B cell (primary cell): ENCODE results near the gene HENMT1. TPM values are rescaled to one million over a fixed set of nuclear protein-coding genes. Genes with fewer than 3 reads are reported as not detected.

Source experiments
- ATAC-seq: fragments of 200-7000 bp; cut with Tn5 transposase; one replicate; pipeline ENCODE4 v1.10.0; 2021; ENCODE audit warnings: low read depth, mild to moderate bottlenecking, moderate number of reproducible peaks, moderate library complexity
- CTCF ChIA-PET: fragments of 350-600 bp; sonication (Branson Sonifier 250); formaldehyde crosslinking; loops from one replicate; lab custom pipeline; 2021; ENCODE audit warnings: antibody characterized with exemption, inconsistent platforms; lab: Charles Lee
- POLR2A ChIA-PET: fragments of 350-600 bp; sonication (Branson Sonifier 250); formaldehyde crosslinking; loops from one replicate; lab custom pipeline; 2021; ENCODE audit warnings: antibody characterized with exemption; lab: Charles Lee
- DNase-seq: peaks from one replicate; pipeline ENCODE4 v3.0.0; 2013
- H2AFZ ChIP-seq: 2 replicates; pipeline ENCODE4 v1.6.1; 2012; ENCODE audit warnings: mild to moderate bottlenecking, low read depth, low read length; ENCODE audit not compliant: insufficient read depth, poor library complexity, severe bottlenecking
- H3K27ac ChIP-seq, 2 donors: 1 replicate in 1 of 2; 2 replicates in 1 of 2; pipeline ENCODE4 v1.5.1; 2012 to 2013; ENCODE audit warnings: low read length in 2 of 2, mild to moderate bottlenecking in 2 of 2, moderate library complexity in 1 of 2
- H3K27me3 ChIP-seq, 4 experiments: fragments of 200-600 bp in 1 of 4; sonication (generic) in 1 of 4; replicated peaks in 1 of 4; 1 replicate in 2 of 4; 2 replicates in 2 of 4; pipeline versions ENCODE4 v1.6.1 to v1.7.0; 2013 to 2016; ENCODE audit warnings: low read length in 3 of 4, mild to moderate bottlenecking in 2 of 4, mixed read lengths in 1 of 4, moderate library complexity in 1 of 4; ENCODE audit not compliant: insufficient read depth in 4 of 4, control insufficient read depth in 3 of 4; ENCODE audit errors: control extremely low read depth in 1 of 4
- H3K36me3 ChIP-seq, 2 experiments: replicated peaks in 1 of 2; 1 replicate in 1 of 2; 2 replicates in 1 of 2; pipeline versions ENCODE4 v1.6.1 to v1.7.1; 2013; ENCODE audit warnings: low read length in 1 of 2; ENCODE audit not compliant: insufficient read depth in 2 of 2, control insufficient read depth in 1 of 2; ENCODE audit errors: control extremely low read depth in 1 of 2, extremely low read depth in 1 of 2
- H3K4me1 ChIP-seq, 2 donors: fragments of 200-600 bp in 1 of 2; sonication (generic) in 1 of 2; 1 replicate in 1 of 2; 2 replicates in 1 of 2; pipeline versions ENCODE4 v1.5.1 to v1.6.1; 2013 to 2017; ENCODE audit warnings: low read length in 2 of 2; ENCODE audit not compliant: control insufficient read depth in 2 of 2, insufficient read depth in 2 of 2
- H3K4me2 ChIP-seq: replicated peaks from 2 replicates; pipeline ENCODE3; 2012; ENCODE audit warnings: mild to moderate bottlenecking, low read depth, low read length; ENCODE audit not compliant: poor library complexity, severe bottlenecking
- H3K4me3 ChIP-seq, 5 experiments: fragments of 200-600 bp in 1 of 5; sonication (generic) in 1 of 5; 1 replicate in 3 of 5; 2 replicates in 2 of 5; pipeline versions ENCODE4 v1.5.1 to v1.7.0; 2011 to 2016; ENCODE audit warnings: low read length in 4 of 5, mild to moderate bottlenecking in 4 of 5, low read depth in 2 of 5, control low read depth in 1 of 5, moderate library complexity in 1 of 5; ENCODE audit not compliant: insufficient read depth in 1 of 5; ENCODE audit errors: control extremely low read depth in 1 of 5, extremely low read depth in 1 of 5
- H3K79me2 ChIP-seq: fragments of 200-600 bp; sonication (generic); one replicate; pipeline ENCODE4 v1.6.0; 2016; ENCODE audit warnings: low read length; ENCODE audit not compliant: control insufficient read depth, insufficient read depth
- H3K9ac ChIP-seq: fragments of 200-600 bp; sonication (generic); 2 replicates; pipeline ENCODE4 v1.6.1; 2017; ENCODE audit warnings: mild to moderate bottlenecking, low read length, moderate library complexity
- H3K9me3 ChIP-seq, 3 donors: one replicate each; pipeline versions ENCODE4 v1.6.1 to v1.7.1; 2013; ENCODE audit warnings: low read length in 2 of 3; ENCODE audit not compliant: control insufficient read depth in 2 of 3, insufficient read depth in 1 of 3; ENCODE audit errors: control extremely low read depth in 1 of 3
- H4K20me1 ChIP-seq: 2 replicates; pipeline ENCODE4 v1.6.0; 2012; ENCODE audit warnings: mild to moderate bottlenecking, low read length; ENCODE audit not compliant: insufficient read depth, control insufficient read depth, poor library complexity, severe bottlenecking
- H3K27ac Mint-ChIP-seq: one replicate; pipeline ENCODE4 v1.8.0; 2021; ENCODE audit warnings: mixed read lengths
- H3K27me3 Mint-ChIP-seq: one replicate; pipeline ENCODE4 v1.8.0; 2021; ENCODE audit warnings: mixed read lengths
- H3K4me1 Mint-ChIP-seq: one replicate; pipeline ENCODE4 v1.8.0; 2021; ENCODE audit warnings: mixed read lengths
- H3K4me3 Mint-ChIP-seq: one replicate; pipeline ENCODE4 v1.8.0; 2021; ENCODE audit warnings: mixed read lengths
- H3K9me3 Mint-ChIP-seq: one replicate; pipeline ENCODE4 v1.8.0; 2022; ENCODE audit warnings: mixed read lengths; ENCODE audit not compliant: insufficient read depth
- CTCF ChIP-seq: fragments of 200-600 bp; IDR thresholded peaks from one replicate; pipeline ENCODE4 v1.8.0; 2022; ENCODE audit warnings: antibody characterized with exemption, mild to moderate bottlenecking
- EZH2 ChIP-seq: IDR thresholded peaks from 2 replicates; pipeline ENCODE4 v1.6.1; 2012; ENCODE audit warnings: borderline replicate concordance, low read depth, mild to moderate bottlenecking, moderate library complexity, low read length; ENCODE audit not compliant: insufficient read depth, poor library complexity, severe bottlenecking
- WGBS: methylation state at CpG from one replicate; pipeline ENCODE4 v1.1.5; 2013; ENCODE audit warnings: missing lambda C conversion rate; ENCODE audit not compliant: insufficient coverage; 5-methylcytosine and 5-hydroxymethylcytosine counted together
- intact Hi-C: fragments of 100-400 bp; cut with micrococcal nuclease; formaldehyde crosslinking; loops from one replicate; pipeline ENCODE4 v1.10.0; 2022
- polyA plus RNA-seq: library from polyadenylated mRNA; depleted of rRNA; stranded (reverse); fragments of >200 nt; gene quantifications from 2 replicates; pipeline ENCODE4 v1.2.3, GENCODE V29; 2012
- total RNA-seq, 2 donors: library from RNA; stranded (reverse); fragments of 120-200 nt in 1 of 2; gene quantifications; 1 replicate in 1 of 2; 2 replicates in 1 of 2; pipeline versions ENCODE4 v1.2.3 to v1.2.4, GENCODE V29; 2013 to 2022

HENMT1 gene
- total and polyA plus RNA-seq, 2 donors (not counting 1 experiment from before 2014, with no cell fraction given): 4.2 to 6.4 TPM

GRCh38 chr1:108617008-108617723 is 43.7 kb downstream of the HENMT1 start:
- no peak for DNase-seq
- CTCF ChIA-PET: no interaction called here

More at GRCh38 chr1:108617008-108617723, 43.7 kb downstream of the HENMT1 start:
- H3K4me1 ChIP-seq: no peaks in the 10 kb centered on the region
- Mint-ChIP-seq H3K4me1 (no peaks in the 10 kb centered on the region), H3K27me3 (no peaks in the 10 kb centered on the region), H3K9me3 (no peaks in the 10 kb centered on the region), H3K4me3 (no peak overlapping the region), H3K27ac (no peak overlapping the region)
- intact Hi-C loops: no loop called here
- peaks cover 0 to 47% of the 10 kb centered on the region in 2 experiments for H3K36me3 ChIP-seq
- no peaks in the 10 kb centered on the region for H3K27me3 ChIP-seq
- H3K4me2 ChIP-seq: no peak overlapping the region
- no peak overlapping the region for H3K9ac ChIP-seq
- H3K27ac ChIP-seq: no peak overlapping the region
- H3K79me2 ChIP-seq: no peaks in the 10 kb centered on the region
- H4K20me1 ChIP-seq: no peaks in the 10 kb centered on the region
- H2AFZ ChIP-seq: no peak overlapping the region
- TF ChIP-seq CTCF (no peak), EZH2 (no peak)
- H3K9me3 ChIP-seq: no peaks in the 10 kb centered on the region
- 97% methylated on average over 6 of the region's 8 CpGs for WGBS
- H3K4me3 ChIP-seq: no peak overlapping the region
- POLR2A ChIA-PET: no interaction called here
- ATAC-seq: no peak
